ENCODE results near the gene COL6A5.

Gene COL6A5

GRCh38 chr3:130516645-130517512 is 171.4 kb downstream of the COL6A5 start, which contains the start of gene COL6A6:
Gene COL6A6 (plus strand): TSS chr3:130517177. CDS start chr3:130560365, 43,188 bp downstream.
- no peak for DNase-seq (ENCODE audit: low read depth)

DNA sequence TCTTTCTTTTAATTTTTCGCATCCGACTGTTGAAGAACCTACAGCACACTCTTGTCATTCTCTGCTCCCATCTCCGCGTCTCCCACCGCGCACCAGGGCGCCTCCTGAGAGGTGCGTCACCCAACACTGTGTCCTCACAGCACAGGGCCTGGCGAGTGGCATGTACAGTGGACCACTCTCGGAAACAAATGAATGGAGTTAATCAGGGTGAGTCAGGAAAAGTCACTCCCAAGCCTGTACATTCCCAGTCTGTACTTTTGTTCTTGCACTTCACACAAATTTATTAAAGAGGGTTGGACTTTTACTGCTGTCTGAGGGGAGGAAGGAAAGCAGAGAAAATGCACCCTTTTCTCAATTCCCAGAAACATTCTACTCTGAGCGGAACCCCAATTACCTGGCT is 172.1 kb downstream of the COL6A5 start:
- no peak for DNase-seq (ENCODE audit: low read depth)

GRCh38 chr3:130519754-130520153 is 174.3 kb downstream of the COL6A5 start:
- DNase-seq (ENCODE audit: low read depth): no peak

GRCh38 chr3:130522399-130522798 is 176.9 kb downstream of the COL6A5 start:
- no peak for DNase-seq (ENCODE audit: low read depth)

GRCh38 chr3:130527426-130527825 is 182.0 kb downstream of the COL6A5 start:
- DNase-seq (ENCODE audit: low read depth): no peak

GRCh38 chr3:130528120-130528519 is 182.6 kb downstream of the COL6A5 start:
- DNase-seq (ENCODE audit: low read depth): no peak

GRCh38 chr3:130529486-130530215 is 184.2 kb downstream of the COL6A5 start:
- DNase-seq (ENCODE audit: low read depth): no peak

DNA sequence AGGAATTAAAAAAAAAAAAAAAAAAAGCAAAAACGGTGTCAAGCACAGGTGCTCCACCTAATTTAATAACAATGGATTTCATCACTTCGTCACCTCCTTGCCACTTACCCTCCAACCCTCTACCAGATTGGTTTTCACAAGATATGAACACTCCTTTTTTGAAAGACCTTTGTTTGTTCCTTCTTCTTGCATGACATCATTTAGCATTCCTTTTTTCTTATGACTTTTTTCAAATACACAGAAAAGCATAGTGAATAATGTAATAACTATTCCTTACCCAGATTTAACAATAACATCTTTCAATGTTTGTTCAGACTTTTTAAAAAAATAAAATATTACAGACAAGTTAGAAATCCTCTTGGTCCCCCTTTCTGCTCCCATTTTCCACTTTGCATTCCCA is 187.8 kb downstream of the COL6A5 start:
- no peak for DNase-seq (ENCODE audit: low read depth)
